ENCODE results near the gene CX3CR1.

- TF ChIP-seq, protein P1, sequence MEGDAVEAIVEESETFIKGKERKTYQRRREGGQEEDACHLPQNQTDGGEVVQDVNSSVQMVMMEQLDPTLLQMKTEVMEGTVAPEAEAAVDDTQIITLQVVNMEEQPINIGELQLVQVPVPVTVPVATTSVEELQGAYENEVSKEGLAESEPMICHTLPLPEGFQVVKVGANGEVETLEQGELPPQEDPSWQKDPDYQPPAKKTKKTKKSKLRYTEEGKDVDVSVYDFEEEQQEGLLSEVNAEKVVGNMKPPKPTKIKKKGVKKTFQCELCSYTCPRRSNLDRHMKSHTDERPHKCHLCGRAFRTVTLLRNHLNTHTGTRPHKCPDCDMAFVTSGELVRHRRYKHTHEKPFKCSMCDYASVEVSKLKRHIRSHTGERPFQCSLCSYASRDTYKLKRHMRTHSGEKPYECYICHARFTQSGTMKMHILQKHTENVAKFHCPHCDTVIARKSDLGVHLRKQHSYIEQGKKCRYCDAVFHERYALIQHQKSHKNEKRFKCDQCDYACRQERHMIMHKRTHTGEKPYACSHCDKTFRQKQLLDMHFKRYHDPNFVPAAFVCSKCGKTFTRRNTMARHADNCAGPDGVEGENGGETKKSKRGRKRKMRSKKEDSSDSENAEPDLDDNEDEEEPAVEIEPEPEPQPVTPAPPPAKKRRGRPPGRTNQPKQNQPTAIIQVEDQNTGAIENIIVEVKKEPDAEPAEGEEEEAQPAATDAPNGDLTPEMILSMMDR (IDR thresholded peaks at IDR 0.05 in 2 of 3, conservative IDR thresholded peaks at IDR 0.05 in 1 of 3; ENCODE audit: insufficient read depth in 2 of 3, low read depth in 1 of 3, low read length in 3 of 3) = no peak
- no peak for TF ChIP-seq FOXK2 (conservative IDR thresholded peaks at IDR 0.05 in 1 of 2, IDR thresholded peaks at IDR 0.05 in 1 of 2; ENCODE audit: low read depth in 2 of 2)
- TF ChIP-seq RBBP5 (IDR thresholded peaks at IDR 0.05; ENCODE audit: borderline replicate concordance, insufficient read depth, low read length, poor library complexity, severe bottlenecking) = no peak
- no peak for TF ChIP-seq TRIM24 (IDR thresholded peaks at IDR 0.05)
- TF ChIP-seq STAT6 (CRISPR knock-in tag; IDR thresholded peaks at IDR 0.05) = no peak
- TF ChIP-seq CBFB (CRISPR knock-in tag; IDR thresholded peaks at IDR 0.05) = no peak
- TF ChIP-seq SP1 (CRISPR knock-in tag; IDR thresholded peaks at IDR 0.05) = no peak
- no peak for TF ChIP-seq ATF3 (IDR thresholded peaks at IDR 0.05)
- no peak for TF ChIP-seq ATF3 (CRISPR knock-in tag; conservative IDR thresholded peaks at IDR 0.05)
- TF ChIP-seq POLR2G (IDR thresholded peaks at IDR 0.05; ENCODE audit: low read depth, low read length) = no peak
- TF ChIP-seq TEAD2 (tag; IDR thresholded peaks at IDR 0.05) = no peak
- no peak for TF ChIP-seq SIX5 (IDR thresholded peaks at IDR 0.05; ENCODE audit: borderline replicate concordance in 1 of 2, insufficient read depth in 1 of 2, low read depth in 1 of 2, low read length in 2 of 2)
- TF ChIP-seq NFIC (IDR thresholded peaks at IDR 0.05) = no peak
Observed at GRCh38 chr3:39278616-39278935, 1.3 kb downstream of the CX3CR1 start.
